ENCODE data around the gene UAP1. TPM values are rescaled to one million over a fixed set of nuclear protein-coding genes. Genes with fewer than 3 reads are reported as not detected.

Gene UAP1
- total and polyA plus RNA-seq, 3 donors from 2014 or later: 110 to 161 (median 128) TPM

DNA sequence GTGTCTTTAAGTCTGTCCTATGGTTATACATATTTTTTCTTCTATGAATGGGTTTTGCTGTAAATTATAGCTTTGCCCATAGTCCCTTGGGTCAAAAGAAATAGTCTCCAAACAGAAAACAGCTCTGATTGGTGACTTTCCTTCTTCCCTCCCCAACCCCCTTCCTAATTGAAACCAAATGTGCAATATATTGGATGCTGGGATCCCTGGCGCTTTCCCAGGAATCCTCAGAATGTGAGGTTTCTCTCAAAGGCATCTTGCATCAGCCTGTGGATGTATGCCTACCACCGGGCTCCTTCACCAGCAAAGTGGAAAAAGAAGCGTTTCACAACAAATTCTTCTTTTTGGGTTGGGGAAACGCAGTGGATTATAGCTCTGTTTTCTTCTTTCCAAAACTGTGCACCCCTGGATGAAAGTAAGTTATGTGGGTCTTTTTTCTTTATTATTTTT is 70.7 kb downstream of the UAP1 start, which contains the start of gene DDR2:
TSS of gene DDR2 (plus strand) at position 248 of the 450 bp plus-strand sequence. CDS start 86,600 bp downstream, outside the sequence.
- H3K27me3 ChIP-seq: no peaks in the 10 kb centered on the region
- no peak for TF ChIP-seq POLR2A (IDR thresholded peaks at IDR 0.05)
- TF ChIP-seq, protein P1, sequence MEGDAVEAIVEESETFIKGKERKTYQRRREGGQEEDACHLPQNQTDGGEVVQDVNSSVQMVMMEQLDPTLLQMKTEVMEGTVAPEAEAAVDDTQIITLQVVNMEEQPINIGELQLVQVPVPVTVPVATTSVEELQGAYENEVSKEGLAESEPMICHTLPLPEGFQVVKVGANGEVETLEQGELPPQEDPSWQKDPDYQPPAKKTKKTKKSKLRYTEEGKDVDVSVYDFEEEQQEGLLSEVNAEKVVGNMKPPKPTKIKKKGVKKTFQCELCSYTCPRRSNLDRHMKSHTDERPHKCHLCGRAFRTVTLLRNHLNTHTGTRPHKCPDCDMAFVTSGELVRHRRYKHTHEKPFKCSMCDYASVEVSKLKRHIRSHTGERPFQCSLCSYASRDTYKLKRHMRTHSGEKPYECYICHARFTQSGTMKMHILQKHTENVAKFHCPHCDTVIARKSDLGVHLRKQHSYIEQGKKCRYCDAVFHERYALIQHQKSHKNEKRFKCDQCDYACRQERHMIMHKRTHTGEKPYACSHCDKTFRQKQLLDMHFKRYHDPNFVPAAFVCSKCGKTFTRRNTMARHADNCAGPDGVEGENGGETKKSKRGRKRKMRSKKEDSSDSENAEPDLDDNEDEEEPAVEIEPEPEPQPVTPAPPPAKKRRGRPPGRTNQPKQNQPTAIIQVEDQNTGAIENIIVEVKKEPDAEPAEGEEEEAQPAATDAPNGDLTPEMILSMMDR (IDR thresholded peaks at IDR 0.05): no peak
- 21 to 29% methylated on average over 4 of the region's 4 CpGs for WGBS, 2 donors
- no peaks in the 10 kb centered on the region for H3K36me3 ChIP-seq (ENCODE audit: low read depth, missing control alignments)
- intact Hi-C loops (cut with DNase I; ENCODE audit: low total_unique reads): no loop called here
- H3K27ac ChIP-seq: peak within 1 kb of the TSS; percentile 82 to 89
- H3K4me1 ChIP-seq: no peaks in the 10 kb centered on the region
- peak; percentile 78 for DNase-seq
- no peaks in the 10 kb centered on the region for H3K9me3 ChIP-seq
- H3K4me3 ChIP-seq: peak within 1 kb of the TSS; percentile 39 to 56

DNA sequence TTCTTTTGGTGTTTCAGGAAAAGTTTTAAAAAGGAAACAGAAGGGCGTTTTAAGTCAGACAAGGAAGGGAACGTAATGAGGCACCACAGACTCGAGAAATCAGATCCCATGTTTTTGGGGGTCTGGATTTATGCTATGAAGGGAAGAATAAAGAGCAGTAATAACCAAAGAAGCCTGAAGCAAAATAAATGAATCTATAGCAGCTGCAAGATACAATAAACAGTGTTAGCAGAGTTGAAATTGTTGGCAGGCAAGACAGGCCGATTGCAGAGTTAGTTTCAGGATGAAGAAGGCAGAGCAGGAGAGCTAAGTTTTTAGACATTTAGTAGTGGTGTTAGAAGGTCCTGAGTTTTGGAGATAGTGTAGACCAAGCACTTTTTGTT is 71.2 kb downstream of the UAP1 start:
- Histone ChIP-seq H3K4me1 (no peaks in the 10 kb centered on the region), H3K27ac (peak overlapping the region; percentile 82 to 89), H3K9me3 (no peaks in the 10 kb centered on the region), H3K4me3 (peak overlapping the region; percentile 39 to 56), H3K27me3 (no peaks in the 10 kb centered on the region), H3K36me3 (ENCODE audit: low read depth, missing control alignments) (no peaks in the 10 kb centered on the region)
- 30 to 32% methylated on average over 4 of the region's 4 CpGs for WGBS, 2 donors
- DNase-seq: no peak
- intact Hi-C loops (cut with DNase I; ENCODE audit: low total_unique reads): no loop called here
- TF ChIP-seq POLR2A (IDR thresholded peaks at IDR 0.05): no peak
- TF ChIP-seq, protein P1 (IDR thresholded peaks at IDR 0.05): no peak

DNA sequence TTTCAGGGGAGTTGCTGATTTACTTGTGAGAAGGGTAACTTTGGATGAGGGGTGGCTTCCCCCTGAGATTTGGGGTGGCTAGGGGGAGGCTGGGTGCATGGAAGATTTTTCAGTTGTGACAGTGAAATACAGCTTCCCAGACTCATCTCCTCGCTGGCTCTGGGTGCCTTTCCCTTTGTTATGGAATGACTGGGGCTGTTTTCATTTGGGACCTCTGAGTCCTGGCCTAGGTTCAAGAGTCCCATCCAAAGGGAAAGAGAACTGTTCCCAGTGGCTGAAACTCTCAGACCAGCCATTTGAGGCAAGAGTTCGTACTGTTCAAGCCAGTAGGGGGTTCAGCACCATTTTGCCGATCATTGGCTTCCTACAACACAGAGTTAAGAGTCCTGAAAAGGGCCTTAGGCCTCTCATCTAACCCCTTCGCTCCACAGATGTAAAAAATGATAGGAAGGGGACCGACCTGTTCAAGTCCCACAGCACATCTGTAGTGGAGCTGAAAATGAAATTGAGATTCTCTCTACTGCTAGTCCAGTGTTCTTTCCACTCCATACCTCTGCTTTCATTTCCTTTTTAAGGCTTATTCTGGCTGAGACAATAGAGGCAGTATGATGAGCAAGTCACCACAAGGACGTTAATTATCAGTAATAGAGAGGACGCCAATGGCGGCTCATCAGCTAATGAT is 71.7 kb downstream of the UAP1 start:
- Histone ChIP-seq H3K36me3 (ENCODE audit: low read depth, missing control alignments) (no peaks in the 10 kb centered on the region), H3K4me1 (no peaks in the 10 kb centered on the region), H3K27ac (peak overlapping the region; percentile 82 to 89), H3K27me3 (no peaks in the 10 kb centered on the region), H3K4me3 (peak overlapping the region; percentile 39 to 56), H3K9me3 (no peaks in the 10 kb centered on the region)
- no peak for DNase-seq
- intact Hi-C loops (cut with DNase I; ENCODE audit: low total_unique reads): no loop called here
- 30 to 50% methylated on average over 8 of the region's 8 CpGs for WGBS, 2 donors
- TF ChIP-seq POLR2A (IDR thresholded peaks at IDR 0.05): no peak
- TF ChIP-seq, protein P1 (IDR thresholded peaks at IDR 0.05): no peak

DNA sequence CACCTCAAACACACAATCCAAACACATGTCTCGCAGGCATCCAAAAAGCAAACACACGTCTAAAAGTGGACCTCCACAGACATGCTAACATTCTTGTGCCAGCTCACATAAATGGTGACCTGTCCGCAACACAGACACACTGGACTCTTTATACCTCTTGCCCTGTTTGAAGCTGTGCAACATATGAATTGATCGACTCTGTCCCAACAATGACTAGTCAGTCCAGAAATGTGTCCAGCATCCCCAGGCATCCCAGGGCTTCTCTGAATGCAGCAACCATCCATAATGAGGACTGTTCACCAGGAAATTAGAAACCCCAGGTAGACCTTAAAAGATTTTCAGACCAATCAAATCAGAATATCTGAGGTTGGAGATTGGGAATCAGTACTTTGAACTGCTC is 73.9 kb downstream of the UAP1 start:
- intact Hi-C loops (cut with DNase I; ENCODE audit: low total_unique reads): no loop called here
- H3K4me1 ChIP-seq: no peaks in the 10 kb centered on the region
- H3K27ac ChIP-seq: no peak overlapping the region
- no peaks in the 10 kb centered on the region for H3K36me3 ChIP-seq (ENCODE audit: low read depth, missing control alignments)
- no peaks in the 10 kb centered on the region for H3K9me3 ChIP-seq
- WGBS, 2 donors: 82 to 88% methylated on average over 4 of the region's 4 CpGs
- H3K27me3 ChIP-seq: no peaks in the 10 kb centered on the region
- DNase-seq: no peak
- no peak overlapping the region for H3K4me3 ChIP-seq
- TF ChIP-seq, protein P1 (IDR thresholded peaks at IDR 0.05): no peak
- TF ChIP-seq POLR2A (IDR thresholded peaks at IDR 0.05): no peak

DNA sequence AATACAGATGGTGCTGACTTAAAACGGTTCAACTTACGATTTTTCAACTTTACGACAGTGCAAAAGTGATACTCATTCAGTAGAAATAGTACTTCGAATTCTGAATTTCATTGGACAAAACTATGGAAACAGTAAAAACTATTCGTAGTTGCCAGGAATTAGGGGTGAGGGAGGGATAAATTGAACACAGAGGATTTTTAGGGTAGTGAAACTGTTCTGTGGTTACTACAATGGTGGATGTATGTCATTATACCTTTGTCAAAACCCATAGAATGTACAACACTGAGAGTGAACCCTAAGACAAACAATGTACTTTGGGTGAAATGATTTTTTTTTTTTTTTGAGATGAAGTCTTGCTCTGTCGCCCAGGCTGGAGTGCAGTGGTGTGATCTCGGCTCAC is 78.2 kb downstream of the UAP1 start:
- intact Hi-C loops (cut with DNase I; ENCODE audit: low total_unique reads): no loop called here
- H3K9me3 ChIP-seq: no peaks in the 10 kb centered on the region
- TF ChIP-seq, protein P1 (IDR thresholded peaks at IDR 0.05): no peak
- TF ChIP-seq POLR2A (IDR thresholded peaks at IDR 0.05): no peak
- H3K27ac ChIP-seq: no peak overlapping the region
- no peaks in the 10 kb centered on the region for H3K36me3 ChIP-seq (ENCODE audit: low read depth, missing control alignments)
- H3K4me3 ChIP-seq: no peak overlapping the region
- WGBS, 2 donors: 92 to 98% methylated on average over 7 of the region's 7 CpGs
- no peak for DNase-seq
- H3K4me1 ChIP-seq: no peaks in the 10 kb centered on the region
- no peaks in the 10 kb centered on the region for H3K27me3 ChIP-seq
